HG02571 (cell line): ENCODE results near the gene PARD3B.

Experiments used
- ATAC-seq: cut with Tn5 transposase; IDR thresholded peaks from one replicate; pipeline ENCODE4 v1.9.1; 2021; ENCODE audit warnings: mild to moderate bottlenecking, moderate library complexity; ENCODE audit not compliant: unreplicated experiment

Gene PARD3B

DNA sequence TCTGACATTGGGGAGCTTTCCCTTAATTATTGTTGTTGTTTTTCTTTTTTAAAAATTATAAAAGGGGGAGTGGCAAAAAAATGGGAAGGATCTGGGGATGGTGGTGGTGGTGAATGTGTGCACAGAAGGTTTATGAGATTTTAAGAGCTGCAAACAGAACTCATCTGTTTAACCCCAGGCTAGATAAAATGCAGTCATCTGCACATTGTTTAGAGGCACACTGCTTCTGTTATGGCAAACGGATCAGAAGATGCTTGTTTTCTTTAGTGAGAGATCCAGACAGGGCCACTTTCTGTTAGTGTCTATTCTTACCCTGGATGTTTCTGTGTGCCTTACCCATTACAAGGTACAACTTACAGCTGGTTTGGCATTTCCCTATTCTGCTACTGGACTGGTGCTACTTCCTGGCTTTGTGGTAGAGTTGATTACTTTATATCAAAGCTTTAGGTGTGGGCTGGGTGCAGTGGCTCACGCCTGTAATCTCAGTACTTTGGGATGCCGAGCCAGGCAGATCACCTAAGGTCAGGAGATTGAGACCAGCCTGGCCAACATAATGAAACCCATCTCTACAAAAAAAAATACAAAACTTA lies 1068.8 kb downstream of the PARD3B start:
- no peak for ATAC-seq

DNA sequence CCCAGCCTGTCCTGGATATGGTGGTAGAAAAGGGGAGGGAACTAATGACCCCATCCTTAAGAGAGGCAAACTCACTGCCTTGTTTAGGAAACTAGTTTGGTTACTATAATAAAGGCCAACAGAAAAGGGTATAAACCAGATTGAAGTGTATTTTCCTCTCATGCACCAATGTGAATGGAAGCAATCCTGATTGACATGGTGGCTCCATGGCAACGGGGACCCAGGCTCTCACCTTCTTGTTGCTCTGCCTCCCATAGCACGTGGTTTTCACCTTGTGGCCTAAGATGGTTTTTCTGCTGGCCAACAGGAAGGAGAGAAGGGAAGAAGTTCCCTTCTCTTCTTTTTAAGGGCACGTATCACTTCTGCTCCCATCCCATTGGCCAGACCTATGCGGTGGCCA lies 1069.7 kb downstream of the PARD3B start:
- ATAC-seq = no peak

GRCh38 chr2:205617905-205618304 lies 1072.6 kb downstream of the PARD3B start:
- ATAC-seq = no peak

DNA sequence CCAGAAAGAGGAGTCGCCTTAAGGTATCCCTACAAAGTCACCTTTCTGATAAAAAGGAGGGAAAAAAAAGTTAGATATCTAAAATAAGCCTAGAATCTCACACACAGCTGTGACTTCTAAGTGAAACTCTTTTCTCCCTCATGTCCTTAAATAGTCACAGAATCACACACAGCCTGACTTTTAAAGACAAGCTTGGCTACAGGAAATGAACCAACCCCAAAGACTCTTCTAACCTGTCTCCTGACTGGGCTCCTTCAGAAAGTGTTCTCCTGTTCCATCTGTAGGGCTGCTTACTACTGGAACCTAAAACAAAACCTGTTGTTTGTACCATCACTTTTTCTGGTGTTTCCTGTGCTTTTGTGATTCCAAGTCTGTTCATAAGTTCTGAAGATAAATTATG lies 1074.3 kb downstream of the PARD3B start:
- no peak for ATAC-seq

- no peak for ATAC-seq
Measured at GRCh38 chr2:205627085-205627484, 1081.8 kb downstream of the PARD3B start.

GRCh38 chr2:205628422-205628821 lies 1083.1 kb downstream of the PARD3B start:
- no peak for ATAC-seq

DNA sequence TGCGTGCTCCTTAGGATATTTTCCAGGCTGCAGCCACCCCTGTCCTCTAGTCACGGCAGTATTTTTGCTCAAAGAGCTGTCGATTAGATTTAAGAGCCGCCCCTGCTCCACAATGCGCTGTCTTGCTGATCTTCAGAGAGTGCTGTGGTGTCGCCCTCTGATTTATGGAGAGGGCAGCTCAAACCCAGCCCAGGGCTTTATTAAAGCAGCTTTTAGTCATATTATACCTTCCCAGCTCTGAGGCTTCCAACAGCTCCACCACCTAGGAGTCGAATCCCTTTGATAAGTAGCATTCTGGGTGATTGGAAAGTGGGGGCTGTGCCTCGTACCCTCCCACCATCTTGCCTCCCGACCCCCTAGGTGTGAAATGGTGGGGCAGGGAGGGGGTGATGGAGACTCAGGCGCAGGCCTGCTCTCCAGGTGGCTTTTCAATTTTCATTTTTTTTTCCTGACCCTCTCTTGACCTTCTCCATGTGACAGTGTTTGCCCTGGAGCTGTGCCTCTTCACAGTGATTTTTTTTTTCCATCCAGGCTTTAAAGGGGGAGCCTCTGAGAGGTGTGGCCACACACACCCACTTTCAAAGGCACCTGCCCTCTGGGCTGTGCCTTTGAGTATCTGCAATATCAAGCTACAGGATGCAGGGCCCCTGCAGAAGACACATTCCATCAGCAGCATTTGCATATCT lies 1084.0 kb downstream of the PARD3B start:
- ATAC-seq = no peak

- ATAC-seq = no peak
Measured at GRCh38 chr2:205633994-205634393, 1088.7 kb downstream of the PARD3B start.

DNA sequence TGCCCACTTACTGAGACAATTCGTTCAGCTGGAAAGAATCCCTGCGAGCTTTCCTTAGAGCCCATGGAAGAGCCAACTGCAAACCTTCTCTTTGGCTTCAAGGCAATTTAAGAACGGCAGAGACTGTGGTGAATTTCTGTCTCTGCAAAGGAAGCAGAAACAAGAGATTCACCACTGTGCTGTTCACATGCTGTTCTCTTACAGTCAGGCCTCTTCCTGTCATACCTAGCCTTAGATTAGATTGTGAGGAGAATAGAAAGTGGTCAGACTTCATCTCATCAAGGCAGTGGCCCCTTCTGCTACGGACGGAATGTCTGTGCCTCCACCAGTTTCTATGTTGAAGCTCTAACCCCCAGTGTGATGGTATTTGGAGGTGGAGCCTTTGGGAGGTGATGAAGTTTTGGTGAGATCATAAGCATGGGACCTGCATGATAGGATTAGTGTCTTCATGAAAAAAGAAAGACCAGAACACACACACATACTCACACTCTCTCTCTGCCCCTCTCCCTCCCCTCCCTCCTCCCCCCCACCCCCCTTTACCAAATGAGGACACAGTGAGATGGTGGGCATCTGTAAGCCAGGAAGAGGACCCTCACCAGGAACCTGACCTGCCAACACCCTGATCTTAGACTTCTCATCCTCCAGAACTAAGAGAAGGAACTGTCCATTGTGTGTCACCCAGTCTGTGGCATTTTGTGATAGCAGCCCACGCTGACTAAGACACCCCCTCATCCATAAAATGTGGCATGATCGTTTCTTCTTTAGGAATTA lies 1091.5 kb downstream of the PARD3B start:
- ATAC-seq = no peak

DNA sequence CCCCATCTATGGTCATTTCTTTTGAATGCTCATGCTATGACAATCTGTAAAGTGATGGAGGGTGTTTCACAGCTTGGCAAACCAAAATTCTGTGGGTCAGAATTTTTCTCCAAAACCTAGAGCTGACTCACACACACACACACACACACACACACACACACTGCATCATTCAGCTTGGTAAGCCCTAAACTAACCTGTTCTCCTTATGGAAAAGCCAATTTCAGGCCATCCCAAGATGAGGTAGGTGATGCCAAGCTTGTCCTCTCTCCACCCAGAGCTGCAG lies 1092.0 kb downstream of the PARD3B start:
- ATAC-seq = no peak

DNA sequence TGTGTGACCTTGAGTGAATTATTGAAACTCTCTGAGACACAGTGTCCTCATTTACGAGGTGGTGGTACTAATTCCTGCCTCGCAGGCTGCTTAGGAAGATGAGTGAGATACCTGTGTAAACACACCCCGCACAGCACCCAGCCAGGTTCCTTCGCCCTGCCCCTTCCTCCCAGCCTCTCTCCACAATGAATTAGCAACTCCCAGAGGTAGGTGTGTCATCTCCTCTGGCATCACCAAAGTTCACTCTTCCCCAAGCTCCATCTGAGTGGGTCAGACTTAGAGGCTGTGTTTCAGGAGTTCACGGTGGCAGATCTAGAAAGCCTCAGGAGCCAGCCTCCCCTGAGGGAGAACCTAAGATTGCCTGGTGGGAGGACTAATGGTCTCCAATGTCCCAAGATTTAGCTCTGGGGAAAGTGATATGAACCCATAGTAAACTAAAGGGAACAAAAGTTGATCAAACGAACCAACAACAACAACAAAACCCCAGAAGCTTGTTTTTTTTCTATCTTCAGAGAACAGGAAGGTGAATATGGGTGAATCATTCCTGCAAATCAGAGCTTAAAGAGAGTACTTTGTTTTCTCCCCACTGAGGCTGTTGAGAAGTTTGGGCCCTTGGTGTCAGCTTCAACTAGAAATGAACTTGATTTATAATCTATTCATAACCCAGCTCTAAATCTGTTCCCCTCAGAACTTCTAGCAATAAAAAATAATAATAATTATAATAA lies 1092.7 kb downstream of the PARD3B start:
- no peak for ATAC-seq

DNA sequence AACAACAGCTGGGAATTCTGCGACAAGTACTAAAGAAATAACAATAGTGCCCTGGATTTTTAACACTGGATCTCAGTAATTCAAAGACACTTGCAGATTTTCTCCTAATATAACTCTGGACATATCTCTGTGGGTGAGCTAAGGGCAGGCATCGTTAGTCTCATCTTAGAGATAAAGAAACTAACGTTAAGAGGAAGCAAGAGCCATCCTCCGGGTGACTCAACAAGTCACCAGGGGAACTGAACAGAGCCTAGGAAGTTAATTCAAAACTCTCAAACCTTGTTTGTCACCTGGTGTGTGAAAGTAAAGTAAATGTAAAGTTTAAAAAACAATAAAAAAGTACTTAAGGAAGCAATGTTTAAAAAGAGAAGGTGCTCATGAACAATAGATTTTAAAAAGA lies 1095.4 kb downstream of the PARD3B start:
- ATAC-seq = no peak

GRCh38 chr2:205642599-205643356 lies 1097.5 kb downstream of the PARD3B start:
- ATAC-seq = no peak

- no peak for ATAC-seq
Measured at GRCh38 chr2:205643391-205643885, 1098.2 kb downstream of the PARD3B start.

DNA sequence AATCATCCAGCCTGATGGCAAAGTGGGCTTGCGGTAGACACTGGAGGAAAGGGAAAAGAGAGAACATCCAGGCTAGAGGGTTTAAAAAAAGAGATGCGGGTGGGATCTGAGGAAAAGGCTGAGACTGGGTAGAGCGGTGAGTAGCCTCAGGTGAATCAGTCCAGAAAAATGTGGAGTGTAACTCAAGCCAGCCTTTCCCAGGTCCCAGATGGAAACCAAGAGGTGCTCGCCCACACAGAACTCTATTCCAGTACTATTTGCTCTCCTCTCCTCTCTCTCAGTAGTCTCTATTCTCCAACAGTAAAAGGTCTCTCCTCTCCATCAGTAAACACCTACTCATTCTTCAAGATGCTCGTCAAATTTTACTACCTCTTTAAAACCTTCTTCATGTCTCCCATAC lies 1098.7 kb downstream of the PARD3B start:
- ATAC-seq = no peak

GRCh38 chr2:205646680-205647079 lies 1101.4 kb downstream of the PARD3B start:
- peak; percentile 98 for ATAC-seq

DNA sequence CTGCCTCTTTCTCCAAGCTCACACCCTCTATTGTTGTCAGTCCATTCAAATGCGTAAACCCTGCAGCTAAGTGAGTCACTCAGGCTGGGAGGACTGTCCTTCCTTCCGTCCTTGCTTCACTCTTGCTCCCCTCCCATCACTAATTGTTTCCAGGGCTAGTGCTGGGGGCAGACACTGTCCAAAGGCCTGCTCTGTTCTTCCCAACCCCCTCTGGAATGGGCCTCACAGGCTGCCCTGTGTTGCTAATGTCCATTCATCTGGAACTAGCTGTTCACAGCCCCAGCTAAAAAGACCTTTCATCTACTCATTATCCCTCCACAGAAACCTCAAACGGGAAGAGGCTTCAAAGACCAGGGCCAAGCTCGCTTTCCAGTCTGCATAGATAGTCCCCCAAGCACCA lies 1105.2 kb downstream of the PARD3B start:
- no peak for ATAC-seq

DNA sequence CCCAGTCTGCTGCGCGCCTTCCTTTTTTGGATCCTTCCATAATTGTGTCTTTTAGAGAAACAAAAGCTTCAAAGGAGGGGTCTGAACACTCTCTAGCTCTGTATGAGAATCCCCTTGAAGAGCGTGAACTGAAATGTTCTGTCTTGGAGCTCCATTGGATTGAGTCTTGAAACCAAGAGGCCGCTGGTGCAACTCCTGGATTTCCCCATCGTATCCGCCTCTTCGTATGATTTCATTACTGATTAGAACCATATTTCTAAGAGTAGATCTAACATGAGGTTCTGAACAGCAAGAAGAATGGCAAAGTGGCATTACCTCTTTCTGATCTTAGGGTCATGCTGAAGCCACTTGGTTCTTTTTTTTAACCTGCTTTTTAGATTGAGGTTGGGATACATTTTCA lies 1105.7 kb downstream of the PARD3B start:
- ATAC-seq = no peak

DNA sequence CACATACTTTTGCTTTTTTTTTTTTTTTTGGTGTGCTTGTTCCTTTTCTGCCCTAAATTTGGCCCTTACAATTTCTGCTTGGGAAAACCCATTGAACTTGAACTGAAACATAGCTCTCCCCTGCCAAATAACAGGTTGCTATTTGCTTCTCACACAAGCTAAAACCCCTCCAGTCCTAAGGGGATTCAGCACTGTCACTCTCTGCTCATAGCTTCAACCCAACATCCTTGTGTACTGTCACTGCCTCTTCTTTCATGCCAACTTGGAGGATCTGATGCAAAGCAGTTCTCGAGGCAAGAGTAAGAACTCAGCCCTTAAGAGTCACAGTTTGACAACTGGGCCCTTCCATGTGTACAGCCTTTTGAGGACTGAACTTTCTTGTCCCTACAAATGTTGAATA lies 1106.4 kb downstream of the PARD3B start:
- no peak for ATAC-seq

DNA sequence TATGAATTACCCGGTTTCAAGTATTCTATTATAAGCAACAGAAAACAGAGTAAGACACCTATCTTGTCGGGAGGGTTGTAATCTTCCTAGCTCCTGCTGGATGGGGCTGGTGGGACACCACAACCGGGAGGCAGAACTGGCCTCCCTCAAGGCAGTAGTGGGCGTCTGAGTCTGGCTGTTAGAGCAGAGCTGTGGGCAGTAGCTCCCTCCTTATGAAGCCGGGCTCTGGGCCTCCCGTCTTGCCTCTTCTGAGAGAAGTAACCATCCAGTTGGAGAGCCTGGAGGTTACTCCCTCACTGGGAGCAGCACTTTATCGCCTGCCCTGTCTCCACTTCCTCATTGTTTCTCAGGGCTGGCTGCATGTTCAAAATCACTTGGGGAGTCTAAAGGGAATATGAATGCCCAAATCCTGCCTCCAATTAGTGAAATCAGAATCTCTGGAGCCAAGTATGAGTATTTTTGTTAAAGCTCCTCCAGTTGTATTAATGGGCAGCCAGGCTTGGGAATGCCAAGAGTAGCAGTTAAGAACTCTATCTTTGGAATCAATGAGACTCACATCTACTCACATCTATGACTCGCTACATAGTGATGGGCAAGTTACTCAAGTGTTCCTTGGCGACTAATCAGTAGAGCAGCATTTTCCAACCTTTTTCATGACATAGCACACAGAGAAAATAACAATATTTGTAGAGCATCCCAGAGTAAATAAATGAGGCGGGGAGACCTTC lies 1109.8 kb downstream of the PARD3B start:
- no peak for ATAC-seq
